AG08395 (cell line): Measurements from ENCODE around the gene IRF2BP1.

Experiments used
- DNase-seq: peaks from one replicate; pipeline ENCODE4 v3.0.0; 2012; ENCODE audit warnings: mixed read lengths, low spot score

The IRF2BP1 gene

DNA sequence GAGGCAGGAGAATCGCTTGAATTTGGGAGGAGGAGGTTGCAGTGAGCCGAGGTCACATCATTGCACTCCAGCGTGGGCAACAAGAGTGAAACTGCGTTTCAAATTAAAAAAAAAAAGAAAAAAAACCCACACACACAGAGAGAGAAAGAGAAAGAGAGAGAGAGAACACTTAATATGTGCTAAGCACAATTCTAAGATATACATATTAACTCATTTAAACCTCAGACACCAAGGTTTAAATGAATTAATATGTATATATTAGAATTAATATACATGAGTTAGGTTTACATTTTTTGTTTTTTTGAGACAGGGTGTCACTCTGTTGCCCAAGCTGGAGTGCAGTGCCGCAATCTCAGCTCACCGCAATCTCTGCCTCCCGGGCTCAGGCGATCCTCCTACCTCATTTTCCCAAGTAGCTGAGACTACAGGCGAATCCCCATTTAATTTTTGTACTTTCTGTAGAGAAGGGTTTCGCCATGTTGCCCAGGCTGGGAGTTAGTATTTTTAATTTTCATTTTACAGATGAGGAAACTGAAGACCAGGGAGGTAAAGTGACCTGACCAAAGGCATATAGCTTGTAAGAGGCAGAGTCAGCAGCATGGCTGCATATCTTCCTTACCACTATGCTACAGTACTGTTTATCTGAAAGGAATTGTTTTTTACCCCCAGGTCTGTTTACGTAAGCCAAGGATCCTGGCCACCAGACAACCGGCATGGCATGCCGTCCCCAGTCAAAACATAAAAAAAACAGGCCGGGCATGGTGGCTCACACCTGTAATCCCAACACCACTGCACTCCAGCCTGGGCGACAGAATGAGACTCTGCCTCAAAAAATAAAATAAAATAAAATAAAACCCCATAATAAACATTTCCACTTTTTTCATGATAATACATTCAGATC, 25.3 kb downstream of the IRF2BP1 start:
- no peak for DNase-seq

GRCh38 chr19:45854167-45854778, 31.7 kb downstream of the IRF2BP1 start:
- DNase-seq = no peak

- DNase-seq = no peak
Observed at GRCh38 chr19:45852983-45853382, 33.0 kb downstream of the IRF2BP1 start.

- no peak for DNase-seq
Observed at GRCh38 chr19:45852145-45852750, 33.7 kb downstream of the IRF2BP1 start.

DNA sequence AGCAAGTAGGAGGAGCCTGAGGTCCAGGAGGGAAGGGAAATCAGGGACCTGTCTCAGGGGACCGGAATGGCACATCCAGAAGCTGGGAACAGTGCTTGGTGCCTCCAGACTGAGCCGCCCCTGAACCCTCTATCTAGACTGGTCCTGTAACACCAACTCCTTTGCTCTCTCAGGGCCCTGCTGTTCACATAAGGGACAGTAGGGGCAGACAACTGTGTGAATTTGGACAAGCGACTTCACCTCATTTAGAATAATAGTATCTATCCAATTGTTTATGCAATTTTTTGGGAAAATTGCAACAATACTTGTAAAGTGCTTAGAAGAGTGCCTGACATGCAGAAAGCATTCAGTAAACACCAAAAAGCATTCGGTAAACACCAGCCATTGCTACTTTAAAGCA, 37.0 kb downstream of the IRF2BP1 start:
- DNase-seq = no peak

- no peak for DNase-seq
Observed at GRCh38 chr19:45847663-45848062, 38.3 kb downstream of the IRF2BP1 start.

DNA sequence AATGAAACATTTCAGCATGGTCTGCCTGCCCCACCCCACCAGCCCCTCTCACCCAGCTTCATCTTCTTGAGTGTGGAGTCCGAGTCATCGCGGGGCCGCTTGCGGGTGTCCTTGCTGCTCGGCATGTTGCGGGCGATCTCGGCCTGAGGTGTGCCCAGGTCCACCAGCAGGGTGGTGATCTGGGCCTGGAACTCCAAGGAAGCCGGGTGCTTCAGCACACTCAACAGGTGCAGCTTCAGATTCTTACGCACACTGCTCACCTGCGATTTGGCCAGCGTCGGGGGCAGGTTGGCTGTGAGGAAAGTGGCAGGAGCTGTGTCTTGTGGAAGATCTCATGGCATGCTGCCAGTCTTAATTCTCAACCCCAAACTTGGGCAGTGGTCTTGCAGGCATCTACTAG, 43.7 kb downstream of the IRF2BP1 start:
- no peak for DNase-seq

DNA sequence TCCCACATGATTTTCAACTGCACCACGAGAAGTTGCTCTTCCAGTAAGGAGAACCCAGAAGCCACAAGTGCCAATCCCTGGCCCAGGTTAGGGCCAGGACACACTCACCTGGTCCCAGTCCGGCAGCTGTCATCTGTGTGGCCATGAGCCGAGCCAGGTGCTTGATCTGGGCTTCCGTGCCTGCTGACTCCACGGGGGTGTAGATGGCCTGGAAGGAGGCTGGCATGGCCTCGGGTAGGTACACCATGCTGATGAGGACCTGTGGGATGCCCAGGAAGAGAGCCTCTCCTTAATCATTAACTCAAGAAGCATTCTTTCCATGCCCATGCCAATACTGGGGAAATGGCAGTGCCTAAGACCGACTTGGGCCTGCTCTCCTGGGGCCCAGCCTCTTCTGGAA, 51.0 kb downstream of the IRF2BP1 start:
- DNase-seq = no peak
